Naive thymus-derived CD4-positive, alpha-beta T cell (primary cell): ENCODE data around the gene PIK3CD. TPM values are rescaled to one million over a fixed set of nuclear protein-coding genes. Genes with fewer than 3 reads are reported as not detected.
"Not testable (repeated sequence)": the region's sequence is repeated elsewhere in the genome, so short reads cannot be mapped to it uniquely, and the experiment has no call there.

Experiments used
- ATAC-seq: fragments of 150-1000 bp; cut with Tn5 transposase; 2 replicates; pipeline ENCODE4 v1.10.0; 2021; ENCODE audit warnings: mild to moderate bottlenecking, moderate library complexity
- CTCF ChIA-PET: fragments of 350-600 bp; sonication (Branson Sonifier 250); formaldehyde crosslinking; loops from one replicate; lab custom pipeline; 2021; ENCODE audit warnings: antibody characterized with exemption; lab: Charles Lee
- POLR2A ChIA-PET: fragments of 350-600 bp; sonication (Branson Sonifier 250); formaldehyde crosslinking; loops from one replicate; lab custom pipeline; 2021; ENCODE audit warnings: antibody characterized with exemption, inconsistent platforms; lab: Charles Lee
- DNase-seq, 9 donors: peaks; one replicate each; pipeline versions ENCODE4 v3.0.0 to v3.0.0-alpha.2; 2020 to 2022; ENCODE audit warnings: mixed read lengths in 1 of 9
- H3K27ac ChIP-seq: one replicate; pipeline ENCODE4 v1.7.0; 2013; ENCODE audit warnings: mild to moderate bottlenecking, low read depth, low read length, moderate library complexity
- H3K27me3 ChIP-seq, 2 donors: one replicate each; pipeline ENCODE4 v1.7.0; 2013; ENCODE audit warnings: low read length in 2 of 2, mild to moderate bottlenecking in 2 of 2, moderate library complexity in 2 of 2; ENCODE audit not compliant: control insufficient read depth in 2 of 2, insufficient read depth in 2 of 2
- H3K36me3 ChIP-seq, 3 experiments: 1 replicate in 2 of 3; 2 replicates in 1 of 3; pipeline ENCODE4 v1.7.0; 2013; ENCODE audit warnings: low read length in 3 of 3, mild to moderate bottlenecking in 3 of 3, moderate library complexity in 1 of 3; ENCODE audit not compliant: insufficient read depth in 3 of 3, control insufficient read depth in 2 of 3
- H3K4me1 ChIP-seq, 2 donors: one replicate each; pipeline ENCODE4 v1.7.0; 2013; ENCODE audit warnings: low read length in 2 of 2, mild to moderate bottlenecking in 2 of 2, moderate library complexity in 1 of 2; ENCODE audit not compliant: control insufficient read depth in 2 of 2, insufficient read depth in 2 of 2
- H3K4me3 ChIP-seq: 2 replicates; pipeline ENCODE4 v1.7.0; 2013; ENCODE audit warnings: mild to moderate bottlenecking, low read length
- H3K9me3 ChIP-seq, 3 experiments: 1 replicate in 2 of 3; 2 replicates in 1 of 3; pipeline ENCODE4 v1.7.0; 2013; ENCODE audit warnings: low read length in 3 of 3; ENCODE audit not compliant: control insufficient read depth in 2 of 3
- H3K27ac Mint-ChIP-seq, 9 donors: one replicate each; pipeline ENCODE4 v1.8.0; 2020 to 2022; ENCODE audit warnings: mixed read lengths in 9 of 9, mild to moderate bottlenecking in 8 of 9, moderate library complexity in 5 of 9, inconsistent platforms in 2 of 9
- H3K27me3 Mint-ChIP-seq, 5 donors: one replicate each; pipeline ENCODE4 v1.8.0; 2021 to 2022; ENCODE audit warnings: mixed read lengths in 5 of 5, mild to moderate bottlenecking in 1 of 5
- H3K36me3 Mint-ChIP-seq, 5 donors: one replicate each; pipeline ENCODE4 v1.8.0; 2020 to 2022; ENCODE audit warnings: mixed read lengths in 5 of 5, mild to moderate bottlenecking in 3 of 5, inconsistent platforms in 1 of 5
- H3K4me1 Mint-ChIP-seq, 7 donors: one replicate each; pipeline ENCODE4 v1.8.0; 2020 to 2022; ENCODE audit warnings: mixed read lengths in 7 of 7, mild to moderate bottlenecking in 3 of 7, inconsistent platforms in 1 of 7
- H3K4me3 Mint-ChIP-seq, 10 donors: one replicate each; pipeline ENCODE4 v1.8.0; 2020 to 2022; ENCODE audit warnings: mild to moderate bottlenecking in 10 of 10, mixed read lengths in 10 of 10, moderate library complexity in 6 of 10, inconsistent platforms in 2 of 10
- H3K9me3 Mint-ChIP-seq, 11 donors: one replicate each; pipeline ENCODE4 v1.8.0; 2020 to 2022; ENCODE audit warnings: mixed read lengths in 11 of 11, mild to moderate bottlenecking in 4 of 11, inconsistent platforms in 1 of 11, moderate library complexity in 1 of 11
- intact Hi-C, 2 donors: fragments of 100-400 bp; cut with micrococcal nuclease; formaldehyde crosslinking; loops; one replicate each; pipeline ENCODE4 v1.15.1; 2023
- polyA plus RNA-seq, 2 donors: library from polyadenylated mRNA; unstranded; fragments of 300-500 nt; fragmentation: Illumina TruSeq; gene quantifications; one replicate each; pipeline ENCODE4 v1.2.3, GENCODE V29; 2021
- total RNA-seq, 6 experiments: library from RNA in 5 of 6; stranded (reverse) in 5 of 6; gene quantifications; 1 replicate in 5 of 6; 2 replicates in 1 of 6; pipeline ENCODE4 v1.2.3 and lab custom pipeline; 2021 to 2026

PIK3CD gene
- total and polyA plus RNA-seq, 7 experiments from 2014 or later = 74.9 to 313 (median 280) TPM

GRCh38 chr1:9618909-9619679 lies 32.4 kb upstream of the PIK3CD start:
- H3K9me3 ChIP-seq = no peaks in the 10 kb centered on the region
- H3K36me3 Mint-ChIP-seq = peaks cover 0 to 1% (median 0%) of the 10 kb centered on the region in 5 donors
- no peaks in the 10 kb centered on the region for H3K4me1 ChIP-seq
- DNase-seq (no peak), ATAC-seq (no peak)
- no peak overlapping the region for H3K4me3 ChIP-seq
- peaks cover 0 to 5% (median 0%) of the 10 kb centered on the region in 7 donors for H3K4me1 Mint-ChIP-seq
- no peak overlapping the region for H3K4me3 Mint-ChIP-seq
- H3K27me3 Mint-ChIP-seq = peaks cover 0 to 21% (median 0%) of the 10 kb centered on the region in 5 donors
- POLR2A ChIA-PET = no interaction called here
- no peaks in the 10 kb centered on the region for H3K36me3 ChIP-seq
- intact Hi-C loops = no loop called here
- peak overlapping the region in 1 of 9 donors; percentile 24 for H3K27ac Mint-ChIP-seq
- no peak overlapping the region for H3K27ac ChIP-seq
- CTCF ChIA-PET = no interaction called here
- no peaks in the 10 kb centered on the region for H3K27me3 ChIP-seq
- no peaks in the 10 kb centered on the region for H3K9me3 Mint-ChIP-seq

GRCh38 chr1:9621032-9621431 lies 30.5 kb upstream of the PIK3CD start:
- Mint-ChIP-seq H3K27me3 (peaks cover 0 to 26% (median 0%) of the 10 kb centered on the region in 5 donors), H3K9me3 (no peaks in the 10 kb centered on the region), H3K4me1 (peaks cover under 1 to 9% (median 4%) of the 10 kb centered on the region in 7 donors), H3K4me3 (no peak overlapping the region), H3K36me3 (peaks cover 0 to 1% (median 0%) of the 10 kb centered on the region in 5 donors), H3K27ac (peak overlapping the region in 1 of 9 donors; percentile 25)
- no peaks in the 10 kb centered on the region for H3K9me3 ChIP-seq
- H3K4me1 ChIP-seq = peaks cover under 1 to 4% of the 10 kb centered on the region in 2 donors
- ATAC-seq = no peak
- ChIA-PET POLR2A (no interaction called here), CTCF (interaction anchor here (0.9 kb wide), 1 partner anchor 165 kb away, joined by 3 read pairs; no protein-coding TSS in a partner anchor)
- H3K27me3 ChIP-seq = no peaks in the 10 kb centered on the region
- H3K4me3 ChIP-seq = no peak overlapping the region
- no peak overlapping the region for H3K27ac ChIP-seq
- H3K36me3 ChIP-seq = no peaks in the 10 kb centered on the region
- DNase-seq = no peak
- intact Hi-C loops = no loop called here

- Mint-ChIP-seq H3K9me3 (no peaks in the 10 kb centered on the region), H3K4me1 (peaks cover 18 to 31% (median 21%) of the 10 kb centered on the region in 7 donors), H3K36me3 (peaks cover 0 to 4% (median 0%) of the 10 kb centered on the region in 5 donors), H3K27ac (peak overlapping the region in 6 of 9 donors; percentile 3 to 86 (median 28)), H3K27me3 (peaks cover 0 to 25% (median 0%) of the 10 kb centered on the region in 5 donors), H3K4me3 (peak overlapping the region in 8 of 10 donors; percentile 1 to 66 (median 26))
- Histone ChIP-seq H3K4me1 (peaks cover 22 to 29% of the 10 kb centered on the region in 2 donors), H3K27ac (no peak overlapping the region), H3K27me3 (no peaks in the 10 kb centered on the region), H3K36me3 (no peaks in the 10 kb centered on the region), H3K4me3 (no peak overlapping the region), H3K9me3 (no peaks in the 10 kb centered on the region)
- intact Hi-C loops = no loop called here
- CTCF ChIA-PET = interaction anchor here (1.2 kb wide), 1 partner anchor 9 kb away, joined by 5 read pairs; no protein-coding TSS in a partner anchor
- POLR2A ChIA-PET = interaction anchor here (0.6 to 9.6 kb wide), 3 partner anchors 20 to 101 kb away, joined by 3 to 320 read pairs (median 4); no protein-coding TSS in a partner anchor
- ATAC-seq = no peak
- no peak for DNase-seq
These were observed 27.4 kb upstream of the PIK3CD start for GRCh38 chr1:9624081-9624480.

GRCh38 chr1:9625030-9625429 lies 26.5 kb upstream of the PIK3CD start:
- not testable (repeated sequence) for H3K36me3 Mint-ChIP-seq, H3K27ac ChIP-seq, H3K9me3 Mint-ChIP-seq, H3K4me3 ChIP-seq, H3K9me3 ChIP-seq, H3K27me3 ChIP-seq, H3K36me3 ChIP-seq, DNase-seq, ATAC-seq, H3K27ac Mint-ChIP-seq
- H3K4me1 Mint-ChIP-seq = peaks cover 18 to 33% (median 24%) of the 10 kb centered on the region in 7 donors
- CTCF ChIA-PET = interaction anchor here (1.1 to 3.7 kb wide), 2 partner anchors 78 to 244 kb away, joined by 3 to 37 read pairs; no protein-coding TSS in a partner anchor
- peaks cover 0 to 23% (median 0%) of the 10 kb centered on the region in 5 donors for H3K27me3 Mint-ChIP-seq
- POLR2A ChIA-PET = interaction anchor here (0.7 to 10.3 kb wide), 4 partner anchors 28 to 1540 kb away, joined by 4 to 439 read pairs (median 165); partner anchors contain the start of gene PIK3CD
- H3K4me1 ChIP-seq = peaks cover 22 to 29% of the 10 kb centered on the region in 2 donors
- intact Hi-C loops = loop anchor here in 1 of 2 donors (5.0 kb wide), 1 partner anchor 407 kb away; the partner anchor contains the start of gene UBE4B
- H3K4me3 Mint-ChIP-seq = peak overlapping the region in 2 of 10 donors; percentile 32 to 68

- ATAC-seq (no peak), DNase-seq (peak in 2 of 9 donors; percentile 19 to 50)
- Histone ChIP-seq H3K4me1 (peaks cover 22 to 29% of the 10 kb centered on the region in 2 donors), H3K36me3 (no peaks in the 10 kb centered on the region), H3K9me3 (no peaks in the 10 kb centered on the region), H3K4me3 (peak overlapping the region; percentile 64), H3K27ac (no peak overlapping the region), H3K27me3 (no peaks in the 10 kb centered on the region)
- H3K9me3 Mint-ChIP-seq = peaks cover 0 to 1% (median 0%) of the 10 kb centered on the region in 11 donors
- H3K4me1 Mint-ChIP-seq = peaks cover 24 to 43% (median 32%) of the 10 kb centered on the region in 7 donors
- peak overlapping the region in 8 of 9 donors; percentile 44 to 98 (median 82) for H3K27ac Mint-ChIP-seq
- CTCF ChIA-PET = interaction anchor here (0.5 to 6.6 kb wide), 15 partner anchors 10 to 242 kb away, joined by 3 to 112 read pairs (median 8); partner anchors contain the start of gene PIK3CD
- POLR2A ChIA-PET = interaction anchor here (0.6 to 10.3 kb wide), 10 partner anchors 9 to 228 kb away, joined by 3 to 439 read pairs (median 63); partner anchors contain the start of gene PIK3CD
- intact Hi-C loops = loop anchor here (2.0 to 5.0 kb wide), 2 partner anchors 37 to 406 kb away; partner anchors contain the start of genes TMEM201 (in 2 of the 2) and UBE4B (in 1 of the 2)
- H3K36me3 Mint-ChIP-seq = peaks cover 3 to 18% (median 6%) of the 10 kb centered on the region in 5 donors
- H3K4me3 Mint-ChIP-seq = peak overlapping the region; percentile 83 to 100 (median 98)
- peaks cover 0 to 18% (median 0%) of the 10 kb centered on the region in 5 donors for H3K27me3 Mint-ChIP-seq
These were observed 25.3 kb upstream of the PIK3CD start for GRCh38 chr1:9626201-9626608.
